ENCODE data around the gene FAM131A.

FAM131A gene

DNA sequence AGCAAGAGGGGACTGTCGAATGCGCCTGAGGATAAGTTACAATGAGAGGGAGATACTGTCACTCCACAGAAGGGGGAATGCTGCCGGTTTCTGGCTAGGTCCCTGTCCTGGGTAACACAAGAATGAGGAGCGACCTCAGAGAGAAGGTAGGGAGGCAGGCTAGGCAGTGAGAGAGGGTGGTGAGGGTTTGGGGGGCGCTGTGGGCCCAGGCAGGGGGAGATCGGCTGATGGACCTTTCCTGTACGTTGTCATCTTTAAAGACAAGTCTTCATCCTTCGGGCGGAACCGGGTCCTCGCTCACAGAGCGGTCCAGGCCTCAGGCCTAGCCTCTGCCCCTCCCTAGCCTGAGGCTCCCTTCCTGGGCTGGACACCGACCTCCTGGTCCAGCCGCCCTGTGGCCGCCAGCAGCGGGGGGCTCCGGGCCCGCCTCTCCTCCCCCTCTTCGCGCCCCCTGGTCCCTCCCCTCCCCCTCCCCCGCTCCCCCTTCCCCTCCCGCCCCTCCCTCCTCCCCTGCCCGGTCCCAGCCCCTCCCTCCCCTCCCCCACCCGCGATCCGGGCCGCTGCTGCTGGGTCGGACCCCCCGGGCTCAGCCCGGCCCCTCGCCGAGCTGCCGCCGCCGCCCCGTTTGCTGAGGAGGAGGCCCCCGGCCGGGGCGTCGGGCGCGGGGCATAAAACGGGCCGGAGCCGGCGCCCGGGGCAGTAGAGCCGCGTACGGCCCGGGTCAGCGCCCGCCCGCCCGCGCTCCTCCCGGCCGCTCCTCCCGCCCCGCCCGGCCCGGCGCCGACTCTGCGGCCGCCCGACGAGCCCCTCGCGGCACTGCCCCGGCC, 42.2 kb downstream of the FAM131A start, which contains the start of gene CHRD:
Gene CHRD (plus strand): TSS at position 697 of the 827 bp plus-strand sequence. CDS start 265 bp downstream, outside the sequence.
- DNase-seq = no peak

GRCh38 chr3:184380185-184380626, 42.8 kb downstream of the FAM131A start:
- no peak for DNase-seq

- DNase-seq = no peak
Observed at GRCh38 chr3:184380627-184381260, 43.3 kb downstream of the FAM131A start.

- no peak for DNase-seq
Observed at GRCh38 chr3:184381261-184382224, 44.1 kb downstream of the FAM131A start.

- no peak for DNase-seq
Observed at GRCh38 chr3:184382326-184383032, 45.1 kb downstream of the FAM131A start.

DNA sequence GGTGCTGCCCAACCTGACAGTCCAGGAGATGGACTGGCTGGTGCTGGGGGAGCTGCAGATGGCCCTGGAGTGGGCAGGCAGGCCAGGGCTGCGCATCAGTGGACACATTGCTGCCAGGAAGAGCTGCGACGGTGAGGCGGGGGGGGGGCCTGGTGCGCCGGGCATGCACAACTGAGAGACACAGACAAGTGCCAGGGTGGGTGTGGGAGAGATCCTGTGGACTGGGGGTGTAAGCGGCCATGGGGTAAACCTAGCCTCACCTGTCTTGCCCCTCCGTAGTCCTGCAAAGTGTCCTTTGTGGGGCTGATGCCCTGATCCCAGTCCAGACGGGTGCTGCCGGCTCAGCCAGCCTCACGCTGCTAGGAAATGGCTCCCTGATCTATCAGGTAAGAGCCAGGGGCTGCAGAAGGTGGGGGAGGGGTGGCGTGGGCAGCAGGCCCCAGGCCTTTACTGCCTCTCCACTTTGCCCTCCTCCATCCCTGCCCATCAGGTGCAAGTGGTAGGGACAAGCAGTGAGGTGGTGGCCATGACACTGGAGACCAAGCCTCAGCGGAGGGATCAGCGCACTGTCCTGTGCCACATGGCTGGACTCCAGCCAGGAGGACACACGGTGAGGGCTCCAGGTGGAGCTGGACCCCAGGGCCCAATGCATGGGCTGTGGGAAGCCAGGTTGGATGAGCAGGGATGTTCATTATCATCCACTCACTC, 45.8 kb downstream of the FAM131A start:
- no peak for DNase-seq

GRCh38 chr3:184384342-184384741, 46.9 kb downstream of the FAM131A start:
- no peak for DNase-seq

GRCh38 chr3:184384856-184385422, 47.5 kb downstream of the FAM131A start:
- DNase-seq = no peak

DNA sequence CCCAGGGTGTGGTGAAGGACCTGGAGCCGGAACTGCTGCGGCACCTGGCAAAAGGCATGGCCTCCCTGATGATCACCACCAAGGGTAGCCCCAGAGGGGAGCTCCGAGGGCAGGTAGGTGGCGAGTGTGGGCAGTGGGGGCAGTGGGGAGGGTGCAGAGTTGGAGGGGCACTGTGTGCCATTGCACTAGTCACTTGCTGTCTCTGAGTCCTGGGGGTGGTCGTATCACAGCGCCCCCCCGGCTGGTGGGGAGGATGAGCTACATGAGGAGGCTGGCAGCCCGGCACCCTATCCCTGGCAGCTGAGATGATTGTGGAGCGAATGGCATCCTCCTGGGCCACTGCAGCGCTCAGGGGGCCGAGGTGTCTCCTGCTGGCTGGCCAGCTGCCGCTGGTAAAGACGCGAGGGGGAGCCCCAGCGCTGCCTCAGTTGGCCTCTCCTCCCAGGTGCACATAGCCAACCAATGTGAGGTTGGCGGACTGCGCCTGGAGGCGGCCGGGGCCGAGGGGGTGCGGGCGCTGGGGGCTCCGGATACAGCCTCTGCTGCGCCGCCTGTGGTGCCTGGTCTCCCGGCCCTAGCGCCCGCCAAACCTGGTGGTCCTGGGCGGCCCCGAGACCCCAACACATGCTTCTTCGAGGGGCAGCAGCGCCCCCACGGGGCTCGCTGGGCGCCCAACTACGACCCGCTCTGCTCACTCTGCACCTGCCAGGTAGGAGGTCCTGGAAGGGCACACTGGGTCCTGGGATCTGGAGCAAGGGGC, 48.8 kb downstream of the FAM131A start:
- DNase-seq = no peak

DNA sequence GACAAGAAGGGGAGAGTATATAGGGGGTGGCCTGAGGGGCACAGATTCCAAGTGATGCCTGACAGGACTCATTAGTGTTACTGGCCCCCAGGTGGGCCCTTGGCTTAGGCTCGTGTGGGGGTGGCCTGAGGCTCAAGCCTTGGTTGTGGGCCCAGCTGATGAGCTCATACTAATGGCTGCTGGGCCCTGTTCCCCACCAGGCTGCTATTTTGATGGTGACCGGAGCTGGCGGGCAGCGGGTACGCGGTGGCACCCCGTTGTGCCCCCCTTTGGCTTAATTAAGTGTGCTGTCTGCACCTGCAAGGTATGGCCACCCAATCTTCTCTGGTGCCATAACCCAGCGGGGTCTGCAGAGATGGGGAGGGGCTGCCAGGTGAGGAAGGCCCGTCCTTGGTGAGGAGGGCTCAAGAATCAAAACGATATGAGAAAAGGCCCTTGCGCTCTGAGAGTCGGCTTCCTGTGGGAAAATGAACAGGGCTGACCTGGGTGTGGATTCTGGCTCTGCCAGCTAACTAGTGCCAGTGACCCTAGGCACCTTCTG, 49.8 kb downstream of the FAM131A start:
- no peak for DNase-seq

DNA sequence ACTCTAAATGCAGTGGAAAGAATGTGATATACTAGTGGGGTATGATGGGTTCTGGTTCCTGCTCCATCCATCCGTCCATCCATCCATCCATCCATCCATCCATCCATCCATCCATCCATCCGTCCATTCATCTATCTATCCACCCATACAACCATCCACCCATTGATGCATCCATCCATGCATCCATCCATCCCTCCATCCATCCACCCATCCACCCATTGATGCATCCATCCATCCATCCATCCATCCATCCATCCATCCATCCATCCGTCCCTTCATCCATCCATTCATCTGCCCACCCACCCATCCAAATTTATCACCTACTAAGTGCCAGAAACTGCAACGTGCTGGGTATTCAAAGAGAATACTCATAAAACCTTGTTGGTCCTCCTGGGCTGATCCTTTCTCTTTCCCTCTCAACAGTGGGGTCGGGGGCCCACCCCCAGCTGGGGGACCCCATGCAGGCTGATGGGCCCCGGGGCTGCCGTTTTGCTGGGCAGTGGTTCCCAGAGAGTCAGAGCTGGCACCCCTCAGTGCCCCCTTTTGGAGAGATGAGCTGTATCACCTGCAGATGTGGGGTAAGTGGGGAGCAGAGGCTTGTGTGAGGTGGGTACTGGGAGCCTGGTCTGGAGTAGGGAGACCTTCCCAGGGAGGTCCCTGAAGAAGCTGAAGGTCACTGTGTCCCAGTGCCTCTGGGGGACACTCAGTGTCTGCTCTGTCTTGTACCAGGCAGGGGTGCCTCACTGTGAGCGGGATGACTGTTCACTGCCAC, 51.0 kb downstream of the FAM131A start:
- DNase-seq = no peak

DNA sequence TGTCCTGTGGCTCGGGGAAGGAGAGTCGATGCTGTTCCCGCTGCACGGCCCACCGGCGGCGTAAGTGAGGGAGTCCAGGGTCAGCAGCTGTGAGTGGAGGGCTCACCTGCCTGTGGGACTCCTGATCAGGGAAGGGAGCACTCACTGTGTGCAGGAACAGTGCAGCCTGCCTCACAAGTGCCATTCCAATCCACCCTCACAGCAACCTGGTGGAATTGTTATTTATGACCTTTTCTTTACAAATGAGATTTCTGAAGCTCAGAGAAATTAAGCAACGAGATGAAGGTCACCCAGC, 51.5 kb downstream of the FAM131A start:
- no peak for DNase-seq

GRCh38 chr3:184389384-184389783, 52.0 kb downstream of the FAM131A start:
- DNase-seq = no peak

GRCh38 chr3:184389935-184390528, 52.6 kb downstream of the FAM131A start:
- DNase-seq = no peak

- no peak for DNase-seq
Observed at GRCh38 chr3:184391266-184391665, 53.9 kb downstream of the FAM131A start.

- no peak for DNase-seq
Observed at GRCh38 chr3:184395320-184395660, 57.9 kb downstream of the FAM131A start.

All from GDM1 (cell line).